Skeletal muscle tissue (tissue), 4 donors: ENCODE results near the gene PFN3. TPM values are rescaled to one million over a fixed set of nuclear protein-coding genes. Genes with fewer than 3 reads are reported as not detected.
"Not testable (repeated sequence)": the region's sequence is repeated elsewhere in the genome, so short reads cannot be mapped to it uniquely, and the experiment has no call there.

Experiments
- H3K27ac ChIP-seq: one replicate; pipeline ENCODE4 v1.7.0; 2013; ENCODE audit warnings: mild to moderate bottlenecking, low read depth, low read length, inconsistent platforms
- H3K27me3 ChIP-seq, 3 donors: one replicate each; pipeline ENCODE4 v1.7.0; 2013; ENCODE audit warnings: low read length in 3 of 3; ENCODE audit not compliant: control insufficient read depth in 3 of 3, insufficient read depth in 3 of 3
- H3K36me3 ChIP-seq, 3 donors: one replicate each; pipeline ENCODE4 v1.7.0; 2013; ENCODE audit warnings: low read length in 3 of 3; ENCODE audit not compliant: control insufficient read depth in 3 of 3, insufficient read depth in 3 of 3
- H3K4me1 ChIP-seq, 3 donors: one replicate each; pipeline ENCODE4 v1.7.0; 2013; ENCODE audit warnings: low read length in 3 of 3, mild to moderate bottlenecking in 3 of 3; ENCODE audit not compliant: control insufficient read depth in 3 of 3, insufficient read depth in 3 of 3
- H3K4me3 ChIP-seq, 3 donors: one replicate each; pipeline ENCODE4 v1.7.0; 2013; ENCODE audit warnings: low read length in 3 of 3
- H3K9ac ChIP-seq, 3 donors: one replicate each; pipeline ENCODE4 v1.7.0; 2013; ENCODE audit warnings: low read length in 3 of 3, mild to moderate bottlenecking in 3 of 3, moderate library complexity in 2 of 3, low read depth in 1 of 3
- H3K9me3 ChIP-seq, 3 donors: one replicate each; pipeline ENCODE4 v1.7.0; 2013; ENCODE audit warnings: low read length in 3 of 3; ENCODE audit not compliant: control insufficient read depth in 3 of 3
- total RNA-seq: library from RNA; depleted of rRNA; stranded (reverse); fragments of >200 nt; gene quantifications from one replicate; pipeline ENCODE4 v1.2.3, GENCODE V29; 2014
- donor health status: Osteomylitis.

PFN3 gene
- total RNA-seq, 1 donor from 2014 or later, result not detected

DNA sequence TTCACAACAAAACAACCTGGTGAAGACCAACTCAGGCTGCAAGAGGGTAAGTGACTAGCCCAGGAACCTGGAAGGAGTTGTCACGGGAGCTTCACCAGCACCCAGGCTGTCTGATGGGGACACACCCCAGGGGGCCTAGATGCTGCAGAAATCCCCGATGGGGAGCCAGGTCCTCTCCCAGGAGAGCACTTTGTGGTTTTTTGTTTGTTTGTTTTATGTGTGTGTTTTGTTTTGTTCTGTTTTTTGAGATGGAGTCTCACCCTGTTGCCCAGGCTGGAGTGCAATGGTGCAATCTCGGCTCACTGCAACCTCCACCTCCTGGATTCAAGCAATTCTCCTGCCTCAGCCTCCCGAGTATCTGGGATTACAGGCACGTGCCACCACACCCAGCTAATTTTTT is 24.9 kb downstream of the PFN3 start:
- H3K9me3 ChIP-seq, H3K9ac ChIP-seq, H3K27ac ChIP-seq, H3K4me3 ChIP-seq, H3K27me3 ChIP-seq, H3K36me3 ChIP-seq: not testable (repeated sequence)
- H3K4me1 ChIP-seq, result peaks cover 17 to 20% (median 17%) of the 10 kb centered on the region in 3 donors

DNA sequence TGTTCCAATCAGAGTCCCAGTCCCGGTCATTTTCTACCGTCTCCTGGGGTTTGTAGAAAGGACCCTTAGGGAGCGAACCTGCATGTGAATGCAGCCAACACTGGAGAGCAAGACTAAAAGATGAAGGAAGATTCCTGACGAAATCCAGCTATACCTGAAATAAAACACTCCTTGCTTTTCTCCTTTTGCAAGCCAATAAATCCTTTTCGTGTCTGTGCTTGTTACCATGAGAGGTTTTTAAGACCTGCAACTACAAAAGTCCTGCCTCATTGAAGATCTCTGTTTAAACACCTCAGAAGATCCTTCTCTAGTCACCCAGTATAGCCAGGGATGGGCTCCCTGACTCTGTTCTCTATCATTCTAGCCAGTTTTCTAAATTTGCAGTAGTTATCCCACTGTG is 26.2 kb downstream of the PFN3 start:
- Histone ChIP-seq H3K9me3 (no peaks in the 10 kb centered on the region), H3K4me3 (no peak overlapping the region), H3K36me3 (no peaks in the 10 kb centered on the region), H3K27me3 (no peaks in the 10 kb centered on the region), H3K4me1 (peaks cover 27 to 31% (median 28%) of the 10 kb centered on the region in 3 donors), H3K27ac (no peak overlapping the region), H3K9ac (no peak overlapping the region)

DNA sequence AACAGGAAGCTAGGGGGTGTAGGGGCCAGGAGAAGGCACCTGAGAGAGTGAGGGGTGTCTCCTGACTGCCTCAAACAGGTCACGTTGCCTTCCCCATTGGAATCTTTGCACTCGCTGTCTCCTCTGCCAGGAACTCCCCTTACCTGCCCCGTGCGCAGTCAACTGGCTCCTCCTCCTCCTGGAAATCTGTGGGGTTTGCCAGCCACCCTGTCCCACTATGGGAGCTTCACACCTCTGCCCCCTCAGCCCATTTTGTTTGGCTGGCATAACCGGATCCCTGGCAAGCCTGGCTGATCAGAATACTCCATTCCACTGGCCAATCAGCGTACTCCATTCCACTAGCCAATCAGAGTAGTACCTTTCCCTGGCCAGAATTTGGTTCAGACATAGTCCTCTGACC is 26.7 kb downstream of the PFN3 start:
- Histone ChIP-seq H3K27ac (no peak overlapping the region), H3K36me3 (no peaks in the 10 kb centered on the region), H3K4me1 (peaks cover 30 to 31% (median 31%) of the 10 kb centered on the region in 3 donors), H3K9ac (no peak overlapping the region), H3K9me3 (no peaks in the 10 kb centered on the region), H3K4me3 (no peak overlapping the region), H3K27me3 (no peaks in the 10 kb centered on the region)

DNA sequence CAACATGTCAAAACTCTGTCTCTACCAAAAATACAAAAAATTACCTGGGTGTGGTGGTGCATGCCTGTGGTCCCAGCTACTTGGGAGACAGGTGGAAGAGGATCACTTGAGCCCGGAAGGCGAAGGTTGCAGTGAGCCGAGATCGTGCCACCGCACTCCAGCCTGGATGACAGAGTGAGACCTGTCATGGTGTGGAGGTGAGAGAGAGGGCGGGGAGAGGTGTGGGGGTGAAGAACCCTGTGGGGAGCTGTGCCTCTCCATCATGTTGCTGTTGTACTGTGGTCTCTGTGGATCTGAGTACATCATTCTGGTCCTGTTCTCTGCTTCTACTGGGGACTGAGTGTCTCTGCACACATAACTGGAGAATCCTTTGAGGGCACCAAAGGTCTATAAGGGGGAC is 27.6 kb downstream of the PFN3 start:
- no peaks in the 10 kb centered on the region for H3K9me3 ChIP-seq
- no peaks in the 10 kb centered on the region for H3K27me3 ChIP-seq
- H3K36me3 ChIP-seq, result no peaks in the 10 kb centered on the region
- H3K4me1 ChIP-seq, result peaks cover 38 to 40% (median 39%) of the 10 kb centered on the region in 3 donors
- H3K27ac ChIP-seq, result no peak overlapping the region
- no peak overlapping the region for H3K4me3 ChIP-seq
- peak overlapping the region in 1 of 3 donors; percentile 3 for H3K9ac ChIP-seq

DNA sequence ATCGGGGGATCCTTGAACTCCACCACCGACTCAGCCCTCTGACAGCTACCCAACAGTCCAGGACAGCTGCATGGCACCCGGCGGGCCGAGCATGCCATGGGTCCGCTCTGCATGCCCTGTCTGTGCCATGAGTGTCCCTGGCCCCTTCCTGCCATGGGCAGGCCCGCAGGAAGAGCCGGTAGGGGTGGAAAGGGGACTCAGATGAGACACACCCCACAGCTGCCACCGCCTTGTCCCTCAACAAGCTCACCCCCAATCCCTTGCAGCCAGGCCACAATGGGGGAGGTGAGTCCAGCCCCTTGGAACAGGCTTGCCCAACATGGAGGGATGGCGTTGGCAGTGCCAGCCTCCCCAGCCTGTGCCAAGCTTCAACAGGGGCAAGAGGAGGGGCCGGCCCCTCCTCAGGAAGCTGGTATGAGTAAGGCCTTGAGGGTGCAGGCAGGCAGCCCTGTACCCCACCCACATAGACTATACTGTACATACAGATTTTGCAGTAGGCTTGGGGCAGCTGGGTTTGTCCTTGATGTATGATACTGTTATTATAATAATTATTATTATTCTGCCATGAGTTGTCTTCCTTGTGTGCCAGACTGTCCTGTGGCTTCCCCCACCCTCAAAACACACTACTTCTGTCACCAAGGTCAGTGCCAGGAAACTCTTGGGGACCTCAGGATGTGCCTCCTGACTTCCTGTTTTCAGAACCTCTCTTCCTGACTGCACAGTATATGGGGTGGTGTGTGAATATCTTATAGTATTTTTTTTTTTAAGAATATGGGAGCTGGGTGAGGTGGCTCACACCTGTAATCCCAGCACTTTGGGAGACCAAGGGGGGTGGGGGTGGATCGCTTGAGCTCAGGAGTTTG is 28.2 kb downstream of the PFN3 start:
- Histone ChIP-seq H3K4me1 (peaks cover 45 to 46% (median 46%) of the 10 kb centered on the region in 3 donors), H3K27ac (no peak overlapping the region), H3K36me3 (no peaks in the 10 kb centered on the region), H3K9ac (peak overlapping the region in 2 of 3 donors; percentile 3 to 68), H3K27me3 (no peaks in the 10 kb centered on the region), H3K4me3 (no peak overlapping the region), H3K9me3 (no peaks in the 10 kb centered on the region)

DNA sequence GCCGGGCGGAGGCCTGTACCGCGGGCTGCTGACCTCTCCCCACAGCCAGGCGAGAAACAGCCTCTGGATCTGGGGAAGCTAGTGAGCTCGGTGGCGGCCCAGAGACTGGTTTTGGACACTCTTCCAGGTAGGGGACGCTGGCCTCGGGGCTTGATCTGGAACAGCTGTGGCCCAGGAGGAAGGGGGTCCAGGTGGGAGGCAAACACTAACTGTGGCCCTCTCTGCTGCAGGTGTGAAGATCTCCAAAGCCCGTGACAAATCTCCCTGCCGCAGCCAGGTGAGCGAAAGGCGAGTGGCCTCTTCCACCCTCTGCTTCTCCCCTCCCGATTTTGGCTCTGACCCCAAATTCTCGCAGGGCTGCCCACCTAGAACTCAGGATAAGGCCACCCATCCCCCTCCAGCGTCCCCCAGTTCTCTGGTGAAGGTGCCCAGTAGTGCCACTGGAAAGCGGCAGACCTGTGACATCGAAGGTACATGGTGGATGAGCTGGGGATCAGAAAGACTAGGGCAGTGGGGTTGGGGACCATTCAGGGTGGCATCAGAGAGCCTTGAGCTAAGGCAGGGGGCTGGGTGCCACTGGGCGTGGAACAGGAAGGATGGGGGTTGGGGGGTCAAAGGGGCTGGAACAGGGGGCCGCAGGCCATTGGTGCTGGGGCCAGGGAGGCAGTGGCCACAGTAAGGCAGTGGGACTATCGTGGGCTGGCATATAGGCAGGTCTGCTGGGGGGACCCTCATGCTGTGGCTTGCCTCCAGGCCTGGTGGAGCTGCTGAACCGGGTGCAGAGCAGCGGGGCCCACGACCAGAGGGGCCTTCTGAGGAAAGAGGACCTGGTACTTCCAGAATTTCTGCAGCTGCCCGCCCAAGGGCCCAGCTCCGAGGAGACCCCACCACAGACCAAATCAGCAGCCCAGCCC is 29.1 kb downstream of the PFN3 start:
- H3K27me3 ChIP-seq, result no peaks in the 10 kb centered on the region
- H3K27ac ChIP-seq, result no peak overlapping the region
- H3K4me1 ChIP-seq, result peaks cover 47 to 54% (median 51%) of the 10 kb centered on the region in 3 donors
- H3K9ac ChIP-seq, result peak overlapping the region; percentile 50 to 83 (median 68)
- H3K4me3 ChIP-seq, result peak overlapping the region; percentile 65 to 77 (median 69)
- no peaks in the 10 kb centered on the region for H3K36me3 ChIP-seq
- H3K9me3 ChIP-seq, result no peaks in the 10 kb centered on the region

DNA sequence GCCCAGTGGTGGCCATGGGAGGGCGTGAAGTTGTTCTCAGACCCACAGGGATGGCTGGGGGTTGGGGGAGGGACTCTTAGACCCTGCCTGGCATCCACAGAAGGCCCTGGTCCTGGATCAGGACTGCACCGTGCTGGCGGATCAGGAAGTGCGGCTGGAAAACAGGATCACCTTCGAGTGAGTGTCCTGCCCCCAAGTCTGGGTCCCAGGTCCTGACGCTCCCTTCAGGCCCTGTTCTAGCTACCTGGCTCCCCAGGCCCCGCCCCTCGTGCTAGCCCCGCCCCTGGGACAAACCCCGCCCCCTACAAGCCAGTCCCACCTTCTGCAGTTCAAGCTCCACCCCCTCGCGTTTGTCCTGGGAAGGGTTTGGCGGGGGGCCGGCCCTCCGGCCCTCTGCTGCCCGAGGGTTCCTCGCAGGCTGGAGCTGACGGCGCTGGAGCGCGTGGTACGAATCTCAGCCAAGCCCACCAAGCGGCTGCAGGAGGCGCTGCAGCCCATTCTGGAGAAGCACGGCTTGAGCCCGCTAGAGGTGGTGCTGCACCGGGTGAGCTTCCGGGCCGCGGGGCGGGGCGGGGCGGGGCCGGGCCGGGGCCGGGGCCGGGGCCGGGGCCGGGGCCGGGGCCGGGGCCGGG is 29.9 kb downstream of the PFN3 start:
- H3K4me1 ChIP-seq, result peaks cover 51 to 58% (median 55%) of the 10 kb centered on the region in 3 donors
- peak overlapping the region in 2 of 3 donors; percentile 65 to 77 for H3K4me3 ChIP-seq
- no peaks in the 10 kb centered on the region for H3K27me3 ChIP-seq
- H3K36me3 ChIP-seq, result no peaks in the 10 kb centered on the region
- peak overlapping the region; percentile 78 for H3K27ac ChIP-seq
- peak overlapping the region in 1 of 3 donors; percentile 83 for H3K9ac ChIP-seq
- no peaks in the 10 kb centered on the region for H3K9me3 ChIP-seq

DNA sequence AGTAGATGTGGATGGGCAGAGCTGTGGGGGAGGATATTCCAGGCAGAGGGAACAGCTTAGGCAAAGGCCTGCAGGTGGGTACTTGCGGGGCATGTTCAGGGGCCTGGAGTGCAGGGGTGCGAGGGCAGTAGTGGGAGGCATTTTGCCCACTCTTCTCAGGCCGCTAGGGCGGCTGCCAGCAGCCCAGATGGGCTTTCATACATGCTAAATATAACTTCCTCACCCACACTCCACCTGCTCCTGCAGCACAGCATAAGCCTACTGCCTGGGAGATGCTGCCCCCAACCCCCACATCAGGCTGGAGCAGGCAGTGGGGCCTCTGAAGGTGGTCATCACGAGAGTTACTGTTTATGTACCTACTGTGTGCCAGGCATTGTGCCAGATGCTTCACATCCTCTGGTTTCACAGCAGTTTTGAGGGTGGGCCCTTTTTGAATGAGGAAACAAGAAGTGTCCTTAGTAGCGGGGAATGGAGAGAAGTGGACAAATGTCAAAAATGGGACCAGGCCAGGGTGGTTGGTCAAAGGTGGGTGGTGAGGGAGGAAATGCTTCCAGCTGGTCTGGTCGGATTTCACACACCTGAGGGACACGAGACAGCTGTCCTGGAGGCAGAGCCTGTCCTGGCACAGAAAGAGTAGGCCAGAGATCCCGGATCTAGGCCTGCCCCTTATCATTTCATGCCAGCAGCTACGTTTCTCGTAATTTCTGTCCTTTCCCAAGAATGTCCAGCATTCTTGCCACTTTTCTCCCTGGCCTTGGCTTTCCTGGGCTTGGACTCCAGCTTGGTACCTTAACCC is 30.6 kb downstream of the PFN3 start:
- Histone ChIP-seq H3K27ac (peak overlapping the region; percentile 78), H3K27me3 (no peaks in the 10 kb centered on the region), H3K9me3 (no peaks in the 10 kb centered on the region), H3K9ac (peak overlapping the region in 2 of 3 donors; percentile 66 to 74), H3K4me1 (peaks cover 51 to 58% (median 55%) of the 10 kb centered on the region in 3 donors), H3K36me3 (no peaks in the 10 kb centered on the region), H3K4me3 (peak overlapping the region in 2 of 3 donors; percentile 29 to 35)
